GM19463 (cell line): ENCODE measurements around the gene TLN1.

Experiments
- ATAC-seq: cut with Tn5 transposase; IDR thresholded peaks from one replicate; pipeline ENCODE4 v1.9.1; 2021; ENCODE audit warnings: mild to moderate bottlenecking, moderate library complexity; ENCODE audit not compliant: unreplicated experiment

Gene TLN1

DNA sequence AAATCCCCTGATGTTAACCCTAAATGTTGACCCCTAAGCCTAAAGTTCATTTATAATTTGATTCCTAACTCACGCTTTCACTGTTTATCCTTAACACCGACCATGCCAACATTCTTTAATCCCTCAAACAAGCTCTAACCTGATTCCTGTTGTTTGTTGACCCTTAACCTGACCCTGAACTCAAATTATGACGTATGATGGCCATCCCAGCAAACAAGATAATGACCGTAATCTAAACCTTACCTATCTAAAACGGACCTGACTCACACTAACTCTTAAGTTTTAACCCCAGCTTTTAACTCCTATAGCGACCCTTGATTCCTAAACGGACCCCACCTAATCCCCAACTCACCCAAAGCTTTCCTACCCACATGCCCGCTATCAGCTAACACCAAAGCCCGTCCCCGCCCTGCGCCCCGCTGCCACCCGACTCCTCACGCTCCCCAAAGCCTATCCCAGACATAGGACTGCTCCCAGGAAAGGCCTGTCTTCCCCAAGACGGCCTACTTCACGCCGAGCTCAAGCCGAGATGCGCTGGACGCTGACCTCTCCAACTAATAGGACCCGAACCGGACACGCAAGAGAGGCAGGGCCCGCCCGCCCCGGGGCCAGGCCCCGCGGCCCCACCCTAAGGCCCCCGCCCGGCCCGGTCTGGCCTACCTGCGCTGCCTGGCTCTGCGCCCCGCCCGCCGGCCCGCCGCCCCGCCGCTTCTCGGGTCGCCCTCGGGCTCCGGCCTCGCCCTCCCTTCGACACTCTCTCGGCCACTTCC, 395 bp downstream of the TLN1 start:
- no peak for ATAC-seq

DNA sequence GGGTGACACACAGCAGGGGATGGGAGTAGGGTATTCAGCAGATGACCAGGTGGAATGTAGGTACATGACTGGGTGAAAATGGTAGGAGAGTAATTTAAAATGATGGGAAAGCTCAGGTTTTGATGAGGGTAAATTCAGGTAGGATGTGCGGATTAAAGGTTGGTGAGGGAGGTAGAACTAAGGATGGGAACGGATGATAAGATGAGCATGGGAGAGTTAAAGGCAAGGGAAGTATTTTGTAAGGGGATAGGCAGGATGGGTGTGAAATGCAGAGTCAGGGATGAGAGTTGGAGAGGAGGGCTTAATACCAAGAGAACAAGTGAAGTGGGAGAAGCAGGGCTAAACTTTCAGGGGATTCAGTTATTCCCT, 1.5 kb downstream of the TLN1 start:
- ATAC-seq = no peak

DNA sequence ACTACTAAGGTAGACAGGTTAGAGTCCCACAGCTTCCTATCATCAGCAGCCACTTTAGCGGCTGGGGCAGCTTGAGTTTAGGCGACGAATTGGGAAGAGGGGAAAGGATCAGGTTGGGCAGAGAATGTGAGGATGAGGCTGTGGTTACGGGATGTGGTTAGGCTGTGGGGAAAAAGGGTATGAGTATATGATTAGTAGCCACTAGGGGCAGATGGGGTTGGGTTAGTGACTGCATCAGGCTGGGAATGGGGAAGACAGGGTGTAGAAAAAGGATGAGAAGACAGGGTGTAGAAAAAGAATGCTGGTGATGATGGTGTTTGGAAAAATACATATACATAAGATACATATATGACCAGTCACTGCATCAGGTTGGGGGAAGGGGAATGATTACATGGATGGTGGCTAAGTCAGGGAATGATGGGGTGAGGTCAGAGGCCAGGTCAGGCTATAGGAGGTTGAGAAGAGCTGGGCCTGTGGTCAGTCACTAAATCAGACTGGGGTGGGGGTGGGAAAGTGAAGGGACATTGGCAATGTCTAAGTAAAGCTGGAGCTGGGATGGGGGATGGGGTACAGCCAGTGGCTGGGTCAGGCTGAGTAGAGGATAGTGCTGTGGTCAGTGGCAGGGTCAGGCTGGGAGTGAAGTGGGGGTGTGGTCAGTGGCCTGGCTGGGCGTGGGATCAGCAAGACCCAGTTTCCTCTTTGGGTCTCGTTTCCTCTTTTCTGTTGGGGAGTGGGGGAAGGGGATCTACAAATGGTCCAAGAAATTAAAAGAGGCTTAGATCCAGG, 2.1 kb downstream of the TLN1 start:
- ATAC-seq = no peak

DNA sequence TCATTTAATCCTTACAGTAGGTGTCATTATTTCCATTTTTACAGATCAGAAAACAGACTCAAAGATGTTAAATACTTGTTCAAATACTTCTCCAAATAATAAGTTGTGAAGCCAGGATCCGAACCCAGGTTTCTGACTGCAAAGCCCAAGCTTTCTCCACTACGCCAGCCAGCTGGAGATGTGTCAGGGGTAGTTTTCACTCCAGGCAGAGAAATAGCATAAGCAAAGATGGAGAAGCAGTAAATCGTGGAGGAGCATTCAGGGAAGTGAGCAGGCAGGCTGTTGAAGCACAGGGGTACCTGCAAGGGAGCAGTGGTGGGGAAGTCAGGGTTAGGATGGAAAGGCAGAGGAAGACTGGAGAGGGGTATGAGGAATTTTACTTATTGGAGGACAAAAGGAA, 2.9 kb downstream of the TLN1 start:
- no peak for ATAC-seq

DNA sequence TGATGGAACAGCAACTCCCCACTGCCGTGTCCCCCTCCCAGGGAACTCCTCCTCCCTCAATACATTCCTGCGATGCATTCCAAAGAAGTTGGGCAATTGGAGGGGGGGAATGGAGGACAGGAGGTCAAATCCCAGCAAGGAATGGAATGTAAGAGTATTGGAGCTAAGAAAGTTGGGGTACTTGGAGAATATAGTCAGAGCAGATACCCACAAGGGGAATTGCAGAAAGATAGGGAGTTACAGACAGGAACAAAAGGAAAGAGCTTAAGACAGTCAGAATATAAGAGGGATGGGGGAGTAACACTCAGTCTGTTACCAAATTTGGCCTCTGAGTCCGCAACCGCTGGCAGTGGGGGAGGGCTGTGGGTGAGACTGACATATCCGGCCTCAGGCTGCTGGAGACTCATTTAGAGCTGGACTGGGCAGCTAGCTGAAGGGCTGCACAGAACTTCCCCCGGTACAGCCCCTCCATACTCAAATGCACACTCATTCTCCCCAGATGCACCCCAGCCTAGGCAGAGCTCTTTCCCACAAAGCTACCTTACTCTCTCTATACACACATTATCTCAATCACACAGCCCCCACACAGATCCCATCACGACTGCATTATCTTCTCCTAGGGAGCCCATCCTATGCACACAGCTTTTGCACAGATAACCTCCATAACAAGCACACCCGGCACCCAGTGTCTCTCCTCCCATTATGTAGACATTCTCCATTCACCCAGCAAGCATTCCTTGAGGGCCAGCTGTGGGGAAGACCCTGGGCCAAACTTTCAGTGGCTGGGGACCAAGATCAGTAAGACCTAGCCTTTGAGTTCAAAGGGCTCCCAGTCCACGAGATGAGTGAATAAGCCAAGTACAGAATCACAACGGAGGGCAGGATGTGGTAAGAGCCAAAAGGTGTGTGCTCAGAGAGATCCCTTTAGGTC, 3.7 kb downstream of the TLN1 start:
- no peak for ATAC-seq

DNA sequence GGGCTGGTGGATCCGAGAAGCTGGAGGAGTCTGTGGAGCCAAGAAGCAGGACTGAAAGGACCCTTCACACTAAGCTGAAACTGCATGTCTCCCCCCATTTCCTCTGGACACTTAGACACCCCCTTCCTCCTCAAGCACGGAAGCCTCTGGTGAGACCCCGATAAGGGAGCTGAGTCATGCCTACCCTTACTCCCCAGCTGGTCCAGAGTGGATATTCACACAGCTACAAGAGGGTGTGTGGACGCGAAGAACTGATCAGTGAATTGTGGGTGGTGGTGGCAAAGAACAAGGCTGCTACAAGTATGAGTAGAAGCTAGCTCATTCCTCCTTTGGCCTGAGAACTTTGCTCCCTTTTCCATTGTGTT, 4.3 kb downstream of the TLN1 start:
- ATAC-seq = no peak

DNA sequence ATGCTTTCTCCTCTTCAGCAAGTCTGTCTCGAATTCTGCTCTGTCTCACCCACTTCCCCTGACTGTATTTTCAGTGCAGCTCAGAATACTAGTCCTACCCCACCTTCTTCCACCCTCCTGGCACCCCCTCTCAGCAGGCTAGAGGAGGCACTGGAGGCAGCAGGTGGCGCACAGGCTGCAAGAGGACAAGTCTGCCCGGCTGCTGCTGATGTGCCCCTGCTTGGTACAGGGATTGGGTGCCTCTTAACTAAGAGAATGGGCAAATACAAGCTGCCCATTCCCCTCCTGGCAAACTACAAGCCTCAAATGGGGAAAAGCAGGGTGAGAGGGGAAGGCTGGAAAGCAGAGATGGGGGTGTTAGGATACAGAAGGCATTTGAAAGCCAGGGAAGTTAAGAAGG, 5.1 kb downstream of the TLN1 start:
- peak; percentile 41 for ATAC-seq

DNA sequence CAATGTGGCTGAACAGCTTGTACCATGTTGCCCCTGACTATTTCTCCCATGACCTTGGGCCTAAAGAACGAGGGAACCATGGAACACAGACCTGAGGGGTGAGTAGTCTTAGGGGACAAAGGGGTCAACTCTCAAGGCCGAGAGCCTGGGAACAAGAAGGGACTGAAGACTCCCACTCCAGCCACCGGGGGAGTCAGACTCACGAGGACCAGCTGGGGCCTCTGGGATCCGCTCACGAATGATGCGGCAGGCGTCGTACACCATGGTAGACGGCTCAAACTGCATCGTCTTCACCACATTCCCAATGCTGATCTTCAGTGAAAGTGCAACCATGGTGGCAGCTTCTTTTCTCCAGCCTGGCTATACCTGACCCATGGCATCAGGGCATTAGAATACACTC, 6.6 kb downstream of the TLN1 start:
- no peak for ATAC-seq

DNA sequence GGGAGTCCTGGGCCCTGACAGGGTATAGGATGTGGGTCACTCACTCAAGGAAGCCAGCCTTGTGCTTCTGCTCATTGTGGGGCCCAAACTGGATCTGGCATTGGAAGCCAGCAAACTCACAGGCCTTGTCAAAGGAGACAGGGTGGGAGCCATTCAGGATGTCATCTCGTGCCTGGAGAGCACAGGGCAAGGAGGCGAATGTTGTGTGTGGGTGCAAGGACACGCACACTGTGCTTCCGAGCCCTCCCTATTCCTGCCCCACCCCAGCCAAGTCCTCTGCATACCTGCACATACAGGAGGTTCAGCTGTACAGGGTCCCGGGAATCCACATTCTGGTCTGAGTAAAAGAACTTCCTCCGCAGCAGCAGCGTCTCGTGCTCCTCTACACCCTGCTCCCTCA, 8.1 kb downstream of the TLN1 start:
- ATAC-seq = no peak

DNA sequence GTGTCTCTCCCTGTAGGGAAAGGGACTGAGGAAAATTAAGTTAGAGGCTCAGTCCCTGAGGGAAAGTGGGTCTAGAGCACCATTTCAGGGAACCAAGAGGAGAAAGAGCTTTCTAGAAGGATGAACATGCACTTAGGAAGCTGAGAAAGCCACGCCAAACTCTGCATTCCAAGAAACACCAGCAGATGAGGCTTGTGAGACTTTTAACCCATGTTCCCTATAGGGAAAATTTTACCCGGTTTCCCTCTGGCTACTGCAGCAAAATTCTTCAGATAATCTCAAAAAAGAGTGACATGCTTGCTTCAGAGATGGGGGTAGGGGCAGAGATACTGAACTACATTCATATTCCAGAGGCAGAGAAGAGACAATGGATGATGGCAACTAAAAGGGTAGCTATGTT, 8.6 kb downstream of the TLN1 start:
- no peak for ATAC-seq

DNA sequence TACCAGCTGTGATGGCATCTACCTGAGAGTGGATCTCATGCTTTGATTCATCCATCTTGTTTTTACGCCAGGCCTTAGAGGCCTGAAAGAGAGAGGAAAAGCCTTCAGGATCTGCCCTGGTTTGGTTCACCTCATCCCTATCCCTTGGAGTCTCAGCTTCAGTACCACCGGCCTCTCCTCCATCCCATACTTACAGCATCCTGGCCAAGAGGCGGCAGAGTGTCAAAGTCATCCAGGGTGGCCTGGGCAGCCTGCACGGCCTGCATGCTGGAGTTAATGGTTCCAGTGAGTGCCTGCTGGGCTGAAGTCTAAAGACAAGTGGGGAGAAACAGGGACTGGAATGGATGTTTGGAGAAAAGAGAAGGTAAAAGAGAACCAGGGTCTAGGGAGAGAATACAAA, 12.4 kb downstream of the TLN1 start:
- ATAC-seq = no peak

DNA sequence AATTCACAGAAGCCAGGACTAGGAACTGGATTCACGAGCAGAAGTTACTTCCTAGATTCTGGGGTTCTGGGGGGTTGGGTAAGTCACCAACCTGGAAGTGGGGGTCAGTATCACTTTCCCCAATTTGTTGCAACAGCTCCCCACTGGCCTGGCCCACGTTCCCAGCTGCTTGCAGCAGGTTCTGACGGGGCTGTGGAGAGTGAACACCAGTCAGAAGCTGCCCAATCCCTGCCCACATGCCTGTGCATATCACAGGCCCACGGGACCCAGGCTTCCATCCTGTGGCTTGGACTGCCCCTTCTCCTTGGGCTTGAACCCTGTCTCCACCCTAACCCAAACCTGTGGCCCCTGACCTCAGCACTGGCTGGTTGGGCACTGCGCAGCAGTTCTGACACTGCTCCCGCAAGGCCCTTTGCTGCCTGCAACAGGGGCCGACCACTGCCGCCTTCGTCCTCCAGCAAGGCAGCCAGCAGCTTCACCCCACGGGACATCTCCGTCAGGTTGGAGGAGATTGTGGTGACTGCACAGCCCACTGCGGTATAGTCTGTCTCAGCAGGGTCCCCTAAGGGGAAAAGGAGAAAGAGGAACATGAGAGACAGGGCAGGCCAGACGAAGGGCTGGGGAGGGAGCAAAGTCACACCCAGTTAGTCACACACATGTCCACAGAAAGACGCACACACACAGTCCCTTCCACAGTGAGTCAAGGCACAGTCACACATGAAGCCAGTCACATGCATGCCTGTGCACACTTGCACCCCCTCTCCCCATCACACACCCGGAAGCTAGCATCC, 13.1 kb downstream of the TLN1 start:
- ATAC-seq = no peak

DNA sequence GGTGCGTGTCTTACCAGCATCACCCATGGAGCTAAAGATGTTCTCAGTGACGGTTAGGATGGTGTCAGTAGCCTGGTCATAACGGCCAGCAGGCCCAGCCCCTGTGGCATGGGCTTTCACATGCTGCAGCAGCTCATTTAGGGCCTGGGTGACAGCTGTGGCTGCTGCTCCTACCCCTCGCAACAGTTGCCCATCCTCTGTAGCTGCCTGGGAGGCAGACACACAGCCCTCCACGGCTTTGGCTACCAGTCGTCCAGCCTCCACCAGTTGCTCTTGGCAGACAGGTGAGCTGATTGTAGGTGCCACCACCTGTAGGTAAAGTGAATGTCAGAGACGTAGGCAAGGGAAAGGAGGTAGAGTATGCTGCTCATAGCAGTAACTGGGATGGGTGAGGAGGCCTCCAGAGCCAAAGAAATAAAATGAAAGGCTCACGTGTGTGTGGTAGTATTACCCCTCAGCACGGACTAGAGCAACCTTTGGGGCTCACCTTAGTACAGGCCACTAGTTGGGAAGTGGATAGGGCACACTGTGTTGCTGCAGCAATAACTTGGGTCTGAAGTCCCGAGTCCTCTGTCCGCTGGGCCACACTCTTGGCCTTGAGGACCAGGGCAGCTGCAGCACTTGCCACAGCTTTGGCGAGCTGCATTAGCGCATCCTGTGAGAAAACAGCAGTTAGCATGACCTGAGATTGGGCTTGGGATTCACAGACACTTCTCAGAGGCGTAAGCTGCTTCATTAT, 14.7 kb downstream of the TLN1 start:
- no peak for ATAC-seq

DNA sequence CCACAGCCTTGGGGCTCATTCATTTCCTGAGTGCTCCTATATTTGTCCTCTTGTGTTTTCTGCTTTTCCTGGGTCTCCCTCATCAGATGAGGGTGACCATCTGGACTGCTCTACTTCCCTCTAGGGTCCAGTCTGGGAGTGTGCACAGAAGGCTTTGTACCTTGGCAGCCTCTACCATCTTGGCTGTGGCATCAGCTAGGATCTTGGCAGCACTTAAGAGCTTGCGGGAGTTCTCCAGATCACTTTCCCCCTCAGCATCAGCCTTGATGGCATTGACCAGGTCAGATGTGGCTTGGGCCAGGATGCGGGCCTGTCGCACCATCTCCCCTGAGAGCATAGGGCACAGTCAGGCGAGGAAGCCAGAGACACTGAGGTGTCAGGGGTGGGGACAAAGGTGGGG, 15.8 kb downstream of the TLN1 start:
- ATAC-seq = no peak

DNA sequence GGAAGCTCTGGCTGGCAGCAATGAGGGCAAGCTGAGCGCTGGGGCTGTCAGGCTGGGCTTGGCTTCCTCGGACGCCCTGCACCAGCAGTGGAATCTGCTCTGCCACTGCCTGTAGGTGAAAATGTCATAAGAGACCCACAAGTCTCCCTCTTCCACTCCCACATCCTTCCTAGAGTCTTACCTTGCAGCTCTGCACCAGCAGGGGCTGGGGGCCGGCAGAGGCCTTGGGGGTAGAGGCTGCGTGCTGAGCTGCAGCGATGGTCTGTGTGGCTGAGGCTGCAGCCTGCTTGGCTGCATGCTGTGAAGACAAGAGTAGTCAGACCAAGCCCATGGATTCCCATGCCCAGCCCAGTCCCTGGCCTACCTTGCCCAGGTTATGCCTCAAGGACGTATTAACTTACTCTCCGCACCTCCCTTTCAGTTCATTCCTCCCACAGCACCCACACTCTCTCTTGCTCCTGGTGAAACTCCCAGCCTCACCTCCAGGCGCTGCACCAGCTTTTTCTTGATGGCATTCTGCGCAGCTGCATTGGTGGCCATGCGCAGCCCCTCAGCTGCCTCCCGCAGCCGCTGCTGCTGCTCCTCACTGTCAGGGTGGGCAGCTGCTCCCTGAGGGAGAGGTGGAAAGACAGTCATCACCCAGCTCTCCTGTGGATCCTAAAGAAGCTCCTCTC, 17.3 kb downstream of the TLN1 start:
- ATAC-seq = no peak

DNA sequence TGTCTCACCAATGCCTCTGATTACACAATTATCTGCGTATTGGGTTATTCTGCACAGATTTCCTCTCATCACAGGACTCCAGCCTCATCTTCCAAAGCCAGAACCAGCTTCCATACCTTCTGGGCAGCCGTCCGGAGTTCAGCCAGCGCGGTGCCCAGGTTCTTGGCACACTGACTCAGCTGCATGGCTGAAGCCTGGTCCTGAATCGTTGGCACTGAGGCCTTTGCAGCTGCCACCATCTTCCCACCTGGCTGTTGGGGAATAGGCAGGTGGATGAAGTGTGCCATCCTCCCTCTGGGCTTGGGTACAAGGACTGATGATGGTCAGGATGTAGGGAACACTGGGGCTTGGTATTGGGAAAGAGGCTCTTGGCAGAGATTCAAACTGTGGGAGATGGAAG, 17.9 kb downstream of the TLN1 start:
- ATAC-seq = no peak

DNA sequence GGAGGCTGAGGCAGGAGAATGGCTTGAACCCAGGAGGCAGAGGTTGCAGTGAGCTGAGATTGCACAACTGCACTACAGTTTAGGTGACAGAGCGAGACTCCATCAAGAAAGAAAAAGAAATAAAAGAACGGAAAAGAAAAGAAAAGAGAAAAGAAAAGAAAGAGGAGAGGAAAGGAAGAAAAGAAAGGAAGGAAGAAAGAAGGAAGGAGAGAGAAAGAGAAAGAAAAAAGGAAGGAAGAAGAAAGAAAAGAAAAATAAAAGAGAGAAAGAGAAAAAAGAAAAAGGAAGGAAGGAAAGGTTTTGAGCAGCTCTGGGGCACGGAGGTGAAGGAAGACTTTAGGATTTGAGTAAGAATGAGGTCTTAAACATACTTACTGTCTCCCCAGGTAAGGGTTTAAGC, 18.4 kb downstream of the TLN1 start:
- no peak for ATAC-seq

DNA sequence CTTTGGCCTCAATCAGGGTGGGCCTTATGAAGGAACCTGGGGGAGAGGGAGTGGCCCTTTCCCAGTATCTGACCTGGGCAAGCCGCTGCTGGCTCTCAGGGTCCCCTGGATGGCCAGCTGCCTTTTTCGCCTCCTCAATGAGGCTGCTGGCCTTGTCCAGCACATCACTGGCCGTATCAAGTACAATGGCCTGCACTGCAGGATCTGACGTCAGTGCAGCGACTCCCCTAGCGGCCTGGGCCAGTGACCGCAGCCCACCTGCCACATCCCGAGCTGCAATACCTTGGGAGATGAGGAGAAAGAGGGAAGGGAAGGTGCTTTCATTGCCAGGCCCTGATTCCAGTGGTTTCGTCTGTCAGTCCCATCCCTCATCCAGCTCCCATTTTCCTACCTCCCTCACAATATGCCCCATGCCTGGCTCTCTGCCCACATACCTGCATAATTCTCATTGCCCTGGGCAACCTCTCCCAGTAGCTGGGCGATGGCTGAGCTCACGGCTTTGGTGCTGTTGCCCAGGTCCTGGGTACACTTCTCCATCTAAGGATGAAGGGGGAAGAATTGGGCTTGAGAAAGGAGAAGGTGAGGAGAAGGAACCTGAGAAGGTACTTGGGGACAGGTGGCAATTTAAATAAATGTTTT, 19.1 kb downstream of the TLN1 start:
- no peak for ATAC-seq
